Camera-type eye (tissue), 1 donor: ENCODE results near the gene CTF1. TPM values are rescaled to one million over a fixed set of nuclear protein-coding genes. Genes with fewer than 3 reads are reported as not detected.

Source experiments
- total RNA-seq: library from RNA; depleted of rRNA; stranded (reverse); fragments of >200 nt; gene quantifications from one replicate; pipeline ENCODE4 v1.2.3, GENCODE V29; 2014

Gene CTF1, protein sequence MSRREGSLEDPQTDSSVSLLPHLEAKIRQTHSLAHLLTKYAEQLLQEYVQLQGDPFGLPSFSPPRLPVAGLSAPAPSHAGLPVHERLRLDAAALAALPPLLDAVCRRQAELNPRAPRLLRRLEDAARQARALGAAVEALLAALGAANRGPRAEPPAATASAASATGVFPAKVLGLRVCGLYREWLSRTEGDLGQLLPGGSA
- total RNA-seq, result 1.6 TPM

DNA sequence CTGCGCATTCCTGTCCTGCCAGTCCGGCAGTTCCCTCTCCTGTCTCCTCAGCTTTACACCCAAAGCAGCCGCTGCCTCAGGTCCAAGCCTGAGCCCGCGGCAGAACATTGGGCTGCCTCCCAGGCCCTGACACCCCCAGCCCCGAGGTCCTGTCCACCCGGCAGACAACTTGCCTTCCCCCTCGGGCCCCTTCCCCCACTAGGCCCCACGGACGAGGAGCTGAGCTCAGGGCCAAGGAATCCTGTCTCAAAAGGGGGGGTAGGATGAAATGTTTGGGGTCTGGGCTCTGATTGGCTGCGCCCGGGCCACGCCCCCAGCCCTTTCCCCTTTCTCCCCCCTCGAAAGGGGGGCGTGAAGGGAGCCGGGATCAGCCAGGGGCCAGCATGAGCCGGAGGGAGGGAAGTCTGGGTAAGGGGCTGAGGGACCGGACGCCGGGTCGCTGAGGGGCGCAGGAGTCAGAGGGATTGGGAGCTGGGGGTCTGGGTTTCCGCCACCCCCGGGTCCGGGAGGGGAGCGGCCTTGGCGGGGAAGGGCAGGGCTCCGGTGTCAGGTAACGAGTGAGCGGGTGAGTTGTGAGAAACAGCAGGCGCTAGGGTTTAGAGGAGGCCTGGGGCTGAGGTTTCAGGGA lies at the start of gene CTF1:
TSS of gene CTF1 (plus strand) at position 354 of the 628 bp plus-strand sequence. CDS start at position 384, 30 bp downstream.

DNA sequence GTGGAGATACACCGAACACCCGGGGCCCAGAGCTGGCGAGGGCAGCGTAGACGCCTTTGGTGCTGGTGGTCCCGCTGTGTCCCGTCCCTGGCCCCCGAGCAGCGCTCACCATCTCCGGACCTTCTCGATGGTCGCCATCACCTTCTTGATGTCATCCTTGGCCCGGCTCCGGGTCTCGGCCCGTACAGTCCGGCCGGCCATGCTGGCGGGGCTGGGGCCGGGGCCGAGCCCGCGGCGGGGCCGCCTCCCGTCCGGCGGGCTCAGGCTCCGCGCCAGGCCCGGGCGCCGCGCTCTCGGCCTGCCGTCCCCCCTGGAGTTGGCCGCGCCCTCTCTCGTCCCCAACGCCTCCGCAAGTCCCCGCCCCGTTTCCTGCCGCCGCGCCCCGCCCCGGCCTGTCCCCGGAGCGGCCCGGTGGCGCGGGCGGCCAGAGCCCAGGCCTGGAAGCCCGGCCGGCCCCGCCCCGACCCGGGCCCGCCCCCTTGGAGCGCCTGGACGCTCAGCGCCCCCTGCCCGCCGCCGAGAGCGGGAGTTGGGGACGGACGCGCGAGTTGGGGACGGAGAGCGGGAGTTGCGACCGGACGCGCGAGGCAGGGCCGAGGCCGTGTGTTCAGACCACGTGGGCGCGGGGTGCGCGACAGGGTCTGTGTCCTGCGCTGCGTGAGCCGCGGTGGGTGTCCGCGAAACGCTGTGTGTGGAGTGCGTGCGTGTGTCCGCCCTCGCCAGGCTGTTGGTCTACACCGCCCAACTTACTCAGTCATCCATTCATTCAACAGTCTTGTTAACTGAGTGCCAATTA lies 2.5 kb upstream of the CTF1 start, which contains the start of gene BCL7C:
TSS of gene BCL7C (minus strand) at position 334 of the 796 bp plus-strand sequence. CDS start at position 201, 133 bp downstream.

DNA sequence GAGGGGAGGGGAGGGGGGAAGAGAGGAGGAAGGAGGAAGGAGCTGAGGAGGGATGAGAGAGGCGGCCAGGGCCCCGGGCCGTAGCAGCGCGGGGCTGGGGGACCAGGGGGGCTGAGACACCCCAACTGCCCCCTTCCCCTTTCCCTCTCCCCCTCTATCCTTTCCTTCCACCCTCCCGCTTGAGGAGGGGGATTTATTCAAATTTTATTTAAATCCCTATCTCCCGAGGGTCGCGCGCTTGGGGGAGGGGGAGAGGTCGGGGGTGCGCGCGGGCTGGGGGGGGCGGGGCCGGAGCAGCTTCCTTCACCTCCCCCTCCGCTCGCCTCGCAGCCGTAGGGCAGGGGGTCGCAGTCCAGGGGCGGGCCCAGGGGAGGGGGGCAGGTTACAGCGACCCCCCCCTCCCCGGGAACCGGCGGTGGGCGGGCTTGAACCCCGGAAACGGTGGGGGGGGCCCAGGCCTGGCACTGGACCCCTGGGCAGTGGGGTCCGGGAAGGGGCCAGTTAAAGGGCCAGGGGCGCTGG lies 27.2 kb downstream of the CTF1 start, which contains the start of gene FBXL19:
TSS of gene FBXL19 (plus strand) at position 19 of the 522 bp plus-strand sequence. CDS start 2,183 bp downstream, outside the sequence.

DNA sequence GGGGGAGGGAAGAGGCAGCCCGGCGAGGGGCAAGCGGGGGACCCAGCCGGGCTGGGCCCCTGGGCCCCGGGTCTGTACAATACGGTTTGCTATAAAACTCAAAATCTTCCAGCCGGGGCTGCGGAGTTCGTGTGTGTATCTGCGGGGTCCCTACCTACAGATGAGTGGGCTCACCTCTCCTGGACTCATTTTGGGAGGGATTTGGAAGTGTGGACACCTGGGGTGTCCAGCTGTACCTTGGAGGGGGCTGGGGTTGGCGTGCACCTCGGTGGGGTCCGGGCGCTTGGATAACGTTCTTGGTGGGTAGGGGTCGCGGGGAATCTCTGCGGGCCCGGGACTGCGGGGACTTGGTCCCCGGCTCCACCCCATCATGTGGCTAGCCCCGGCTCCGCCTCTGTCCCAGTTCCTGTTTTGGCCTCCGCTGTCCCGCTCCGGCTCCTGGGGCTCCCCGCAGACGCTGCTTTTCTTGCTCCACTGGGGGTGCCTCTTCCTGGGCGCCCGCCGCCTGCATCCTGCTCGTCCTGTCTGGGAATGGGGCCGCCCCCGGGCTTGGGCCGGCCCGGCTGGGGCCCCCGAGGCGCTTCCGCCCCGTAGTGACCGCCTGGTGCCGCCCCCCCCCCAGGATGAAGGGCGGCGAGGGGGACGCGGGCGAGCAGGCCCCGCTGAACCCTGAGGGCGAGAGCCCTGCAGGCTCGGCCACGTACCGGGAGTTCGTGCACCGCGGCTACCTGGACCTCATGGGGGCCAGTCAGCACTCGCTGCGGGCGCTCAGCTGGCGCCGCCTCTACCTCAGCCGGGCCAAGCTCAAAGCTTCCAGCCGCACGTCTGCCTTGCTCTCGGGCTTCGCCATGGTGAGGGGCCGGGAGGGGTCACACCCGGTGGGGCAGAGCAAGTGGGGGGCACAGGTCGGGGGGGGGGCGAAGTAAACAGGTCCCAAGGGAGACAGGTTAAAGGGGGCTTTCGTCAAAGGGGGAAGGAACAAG lies 52.5 kb downstream of the CTF1 start, which contains the start of gene ORAI3:
TSS of gene ORAI3 (plus strand) at position 402 of the 983 bp plus-strand sequence. CDS start at position 624, 222 bp downstream.

Other genes with a start within 250 kb of the CTF1 start
- 26.1 TPM for gene PRR14, start 245.7 kb upstream of the CTF1 start, total RNA-seq
- 30.7 TPM for gene FBRS, start 238.2 kb upstream of the CTF1 start, total RNA-seq
- gene SRCAP, start 197.4 kb upstream of the CTF1 start, total RNA-seq, result 58.9 TPM
- 10.8 TPM for gene PHKG2, start 148.2 kb upstream of the CTF1 start, total RNA-seq
- gene CFAP119, start 134.6 kb upstream of the CTF1 start, total RNA-seq, result 4.6 TPM
- gene RNF40, start 134.3 kb upstream of the CTF1 start, total RNA-seq, result 148 TPM
- 18.8 TPM for gene ZNF629, start 109.4 kb upstream of the CTF1 start, total RNA-seq
- 34.7 TPM for gene BCL7C, start 2.5 kb upstream of the CTF1 start, total RNA-seq
- gene FBXL19, start 27.0 kb downstream of the CTF1 start, total RNA-seq, result 23.4 TPM
- 17.2 TPM for gene ORAI3, start 52.5 kb downstream of the CTF1 start, total RNA-seq
- 9.0 TPM for gene SETD1A, start 61.1 kb downstream of the CTF1 start, total RNA-seq
- gene HSD3B7, start 88.6 kb downstream of the CTF1 start, total RNA-seq, result 8.4 TPM
- gene STX1B, start 114.0 kb downstream of the CTF1 start, total RNA-seq, result 9.1 TPM
- 30.6 TPM for gene STX4, start 136.9 kb downstream of the CTF1 start, total RNA-seq
- 5.4 TPM for gene ZNF668, start 177.6 kb downstream of the CTF1 start, total RNA-seq
- 18.0 TPM for gene ZNF646, start 177.8 kb downstream of the CTF1 start, total RNA-seq
- gene PRSS53, start 192.3 kb downstream of the CTF1 start, total RNA-seq, result 4.1 TPM
- gene VKORC1, start 198.2 kb downstream of the CTF1 start, total RNA-seq, result 66.6 TPM
- gene BCKDK, start 211.8 kb downstream of the CTF1 start, total RNA-seq, result 21.9 TPM
- 56.6 TPM for gene KAT8, start 221.1 kb downstream of the CTF1 start, total RNA-seq
- 6.2 TPM for gene PRSS8, start 239.1 kb downstream of the CTF1 start, total RNA-seq